ENCODE results near the gene TULP4.

GRCh38 chr6:158508450-158508849, 196.2 kb downstream of the TULP4 start:
- TF ChIP-seq CTBP1 (IDR thresholded peaks at IDR 0.05; ENCODE audit: borderline replicate concordance) (no peak), ARNT (IDR thresholded peaks at IDR 0.05) (no peak), TARDBP (IDR thresholded peaks at IDR 0.05) (no peak), PKNOX1 (IDR thresholded peaks at IDR 0.05) (no peak), FOXK2 (IDR thresholded peaks at IDR 0.05) (no peak), SP1 (IDR thresholded peaks at IDR 0.05) (no peak), FOXM1 (IDR thresholded peaks at IDR 0.05; ENCODE audit: borderline replicate concordance) (no peak)
